NCI-H446 treated with DMSO at 0.1 percent for 48 hours (cell line): ENCODE measurements around the gene FBXW2.
"Not testable (repeated sequence)": the region's sequence is repeated elsewhere in the genome, so short reads cannot be mapped to it uniquely, and the experiment has no call there.

ENCODE experiments used
- DNase-seq: peaks from one replicate; lab custom pipeline; 2025; lab: John Stamatoyannopoulos, UW

The FBXW2 gene

DNA sequence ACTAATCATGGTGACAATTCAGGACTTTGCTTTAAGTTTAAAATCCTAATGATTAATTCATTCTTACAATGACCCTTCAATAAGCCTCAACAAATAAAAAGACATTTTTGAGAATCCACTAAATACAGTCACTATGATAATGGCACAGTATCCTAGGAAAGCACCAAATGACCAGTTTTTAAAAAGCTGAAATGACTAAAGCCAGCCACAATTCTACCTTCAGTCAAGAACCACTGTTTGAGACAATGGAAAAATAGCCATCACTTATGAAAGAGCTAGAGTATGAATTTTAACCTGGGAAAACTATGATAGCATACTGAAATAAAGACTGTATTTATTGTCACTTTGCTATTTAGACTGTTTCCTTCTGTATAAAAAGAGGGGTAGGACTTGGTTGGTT is 14.0 kb downstream of the FBXW2 start:
- DNase-seq = no peak

DNA sequence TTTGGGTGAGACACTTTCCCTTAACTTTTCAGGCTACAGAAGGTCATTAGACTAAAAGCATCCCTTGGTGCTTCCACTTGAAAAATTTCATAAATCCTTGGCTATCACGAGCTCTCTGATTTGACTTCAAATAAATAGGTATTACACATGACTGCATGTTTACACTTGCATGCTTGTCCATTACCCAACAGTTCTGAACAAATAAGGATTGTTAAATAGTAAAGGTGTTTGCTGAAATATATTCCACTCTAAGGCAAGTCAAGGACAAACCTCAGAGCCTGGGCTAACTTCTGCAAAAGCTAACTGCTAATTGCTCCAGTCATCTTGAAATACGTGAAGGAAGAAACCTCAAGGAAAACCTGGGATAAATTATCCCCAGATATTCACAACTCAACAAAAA is 14.5 kb downstream of the FBXW2 start:
- no peak for DNase-seq

DNA sequence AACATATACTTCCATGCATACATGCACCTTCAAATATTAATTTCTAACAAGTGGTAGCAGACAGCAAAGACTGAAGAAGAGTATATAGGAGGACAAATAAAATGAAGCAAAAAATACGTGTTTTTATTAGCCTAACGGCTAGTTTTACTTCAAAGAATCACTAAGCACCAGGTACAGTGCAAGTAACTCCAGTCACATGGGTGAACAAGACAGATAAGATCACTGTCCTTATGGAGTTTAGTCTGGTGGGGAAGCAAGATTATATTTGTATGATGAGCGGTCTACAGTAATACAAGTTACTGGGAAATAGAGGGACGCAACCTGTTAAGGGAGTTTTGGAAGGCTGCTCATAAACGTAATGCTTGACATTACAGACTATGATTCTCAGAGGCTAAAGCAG is 16.0 kb downstream of the FBXW2 start:
- DNase-seq = no peak

DNA sequence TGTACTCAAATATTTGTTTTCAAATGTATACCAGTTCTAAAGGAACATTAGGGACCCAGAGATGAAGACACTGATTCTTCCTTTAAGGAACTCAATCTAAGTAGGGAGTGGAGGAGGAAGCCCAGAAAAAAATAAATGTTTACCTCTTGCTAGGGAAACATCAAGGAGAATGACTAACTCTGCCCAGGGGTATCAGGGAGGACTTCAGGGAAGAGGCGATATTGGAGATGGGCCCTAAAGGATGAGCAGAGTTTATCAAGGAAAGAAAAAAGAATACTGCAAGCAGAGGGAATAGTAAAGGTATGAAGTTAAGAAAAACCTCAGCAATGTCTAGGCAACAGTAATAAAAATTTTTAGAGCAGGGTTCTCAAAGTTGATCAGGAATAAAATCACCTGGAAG is 16.4 kb downstream of the FBXW2 start:
- no peak for DNase-seq

DNA sequence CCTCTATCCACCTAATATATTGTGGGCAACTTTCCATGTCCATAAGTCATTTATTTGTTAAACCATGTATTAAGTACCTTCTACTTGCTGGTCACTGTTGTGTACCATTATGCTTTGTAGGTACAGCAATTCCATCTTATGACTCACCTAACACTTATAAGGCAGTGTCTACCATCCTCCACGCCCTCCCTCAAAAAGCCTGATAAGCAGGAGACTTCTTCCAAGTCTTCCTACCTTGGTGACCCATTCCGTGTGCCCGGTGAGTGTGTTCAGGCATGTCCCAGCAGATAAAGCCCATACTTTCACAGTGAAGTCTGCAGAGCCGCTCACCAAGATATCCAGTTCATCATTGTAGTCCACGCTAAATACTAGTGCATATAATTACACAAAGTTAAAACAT is 17.4 kb downstream of the FBXW2 start:
- DNase-seq = no peak

DNA sequence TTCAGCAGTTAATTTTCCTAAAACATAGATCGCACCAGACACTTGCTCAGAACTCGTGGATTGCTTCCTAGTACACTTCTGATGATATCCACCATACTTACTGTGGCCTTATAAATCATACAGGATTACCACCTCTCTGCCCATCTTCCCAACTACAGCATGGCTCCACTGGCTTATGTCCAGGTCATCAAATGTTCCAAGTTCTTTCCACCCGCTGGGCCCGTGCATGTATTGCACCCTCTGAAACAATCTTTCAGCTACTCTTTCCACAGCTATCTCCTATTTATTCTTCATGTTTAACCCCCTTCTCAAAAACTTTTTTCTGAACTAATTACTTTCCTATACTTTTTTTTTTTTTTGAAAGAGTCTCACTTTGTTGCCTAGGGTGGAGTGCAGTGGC is 18.5 kb downstream of the FBXW2 start:
- DNase-seq = no peak

DNA sequence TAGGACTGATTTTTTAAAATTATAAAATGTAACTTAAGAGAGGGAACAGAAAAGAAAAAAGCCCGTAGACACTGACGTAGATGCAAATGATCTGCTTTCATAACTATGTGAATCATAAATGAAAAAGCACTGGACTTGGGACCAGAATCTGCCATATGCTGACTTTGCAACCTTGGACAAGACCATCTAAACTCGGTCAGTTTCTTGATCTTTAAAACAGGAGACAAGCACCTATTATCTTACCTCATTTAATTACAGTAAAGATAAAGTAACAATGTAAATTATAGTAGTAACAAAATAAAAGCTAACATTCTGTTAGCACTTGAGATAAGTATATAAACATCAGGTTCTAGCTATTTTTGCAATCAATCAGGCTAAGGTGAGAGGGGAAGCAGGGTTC is 20.0 kb downstream of the FBXW2 start:
- no peak for DNase-seq

DNA sequence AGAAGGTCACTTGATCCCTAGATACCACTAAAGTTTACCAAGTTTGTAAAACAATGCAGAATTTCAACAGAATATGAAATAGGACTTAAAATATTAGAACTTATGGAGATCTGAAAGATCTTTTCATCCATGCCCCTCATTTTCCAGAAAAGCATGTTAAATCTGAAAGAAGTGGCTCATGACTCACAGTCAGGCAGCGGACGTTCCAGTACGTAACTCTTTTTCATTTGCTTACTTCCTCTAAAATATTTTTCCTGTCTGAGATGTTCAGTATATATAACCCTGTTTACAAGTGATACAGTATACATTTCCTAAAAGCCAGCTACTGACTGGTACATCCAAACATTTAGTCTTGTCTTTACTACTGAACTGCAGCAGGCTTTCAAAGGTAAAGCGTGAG is 22.3 kb downstream of the FBXW2 start:
- DNase-seq = no peak

DNA sequence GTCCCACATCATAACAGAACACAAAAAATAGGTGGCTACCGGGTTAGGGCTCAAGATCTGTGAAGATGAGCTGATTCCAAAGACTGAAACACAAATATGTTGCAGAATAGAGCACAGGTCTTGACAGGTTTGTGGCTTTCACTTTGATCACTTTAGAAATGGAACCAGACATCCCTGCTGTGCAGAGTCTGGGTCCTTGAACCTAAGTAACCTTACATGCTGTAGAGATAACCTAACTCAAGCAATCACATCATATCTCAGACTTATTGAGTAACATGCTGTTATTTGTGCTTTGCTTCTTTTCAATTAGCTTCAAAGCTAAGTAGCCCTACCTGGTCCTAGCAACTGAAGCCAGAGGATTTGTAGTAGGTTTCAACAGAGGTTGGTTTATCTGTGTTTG is 24.3 kb downstream of the FBXW2 start:
- no peak for DNase-seq

DNA sequence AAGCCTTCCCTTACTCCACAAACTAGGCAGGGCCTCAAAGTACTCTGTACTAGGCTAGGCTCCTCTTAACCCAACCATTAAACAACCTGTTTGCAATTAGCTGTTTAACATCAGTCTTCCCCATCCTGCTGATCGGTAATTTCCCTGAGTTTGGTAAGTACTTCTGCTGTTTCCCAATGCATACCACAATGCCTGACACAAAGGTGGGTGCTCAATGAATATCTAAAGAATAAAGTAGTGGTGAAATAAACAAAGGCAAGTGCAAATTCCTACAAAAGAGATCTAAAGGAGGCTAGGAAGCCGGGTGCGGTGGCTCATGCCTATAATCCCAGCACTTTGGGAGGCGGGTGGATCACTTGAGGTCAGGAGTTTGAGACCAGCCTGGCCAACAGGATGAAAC is 25.0 kb downstream of the FBXW2 start:
- DNase-seq = no peak

DNA sequence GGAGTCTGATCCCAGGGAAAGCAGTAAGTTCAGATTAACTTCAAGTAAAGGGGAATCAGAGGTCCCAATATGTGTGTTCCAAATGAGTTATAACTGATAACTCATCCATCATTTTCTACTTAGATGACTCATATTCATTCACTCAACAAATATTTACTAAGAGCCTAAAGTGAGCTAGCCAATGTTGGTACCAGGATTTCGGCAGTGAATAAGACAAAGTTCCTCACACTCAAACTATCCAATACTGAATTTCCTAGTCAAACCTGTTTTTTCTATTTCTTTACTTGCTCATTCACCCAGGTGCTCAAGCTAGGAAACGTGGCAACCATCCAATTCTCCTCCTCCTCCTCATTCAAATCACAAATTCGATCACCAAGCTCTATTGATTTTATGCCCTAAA is 25.8 kb downstream of the FBXW2 start:
- DNase-seq = no peak

DNA sequence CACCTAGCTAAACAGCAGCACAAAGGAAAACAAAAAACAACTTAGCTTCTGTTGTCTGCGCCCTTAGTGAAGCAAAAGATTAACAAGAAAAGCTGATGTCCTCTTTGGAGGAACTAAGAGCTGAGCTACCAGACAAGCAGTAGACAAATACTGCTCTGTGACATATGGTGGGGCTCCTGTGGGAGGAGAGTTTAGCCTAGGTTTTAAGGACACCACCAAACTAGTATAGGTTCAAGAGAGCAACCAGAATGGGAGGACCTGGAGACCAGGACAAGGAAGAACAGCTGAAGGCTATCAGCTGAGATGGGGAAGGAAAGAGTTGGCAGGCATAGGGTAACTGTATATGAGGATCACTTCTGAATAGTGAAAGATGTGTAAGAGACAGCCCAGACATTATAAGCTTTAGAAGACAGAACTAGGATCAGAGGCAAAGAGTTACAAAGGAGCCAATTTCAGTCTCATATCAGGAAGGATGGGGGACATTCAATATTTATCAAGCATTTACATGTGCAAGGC is 27.2 kb downstream of the FBXW2 start:
- no peak for DNase-seq

DNA sequence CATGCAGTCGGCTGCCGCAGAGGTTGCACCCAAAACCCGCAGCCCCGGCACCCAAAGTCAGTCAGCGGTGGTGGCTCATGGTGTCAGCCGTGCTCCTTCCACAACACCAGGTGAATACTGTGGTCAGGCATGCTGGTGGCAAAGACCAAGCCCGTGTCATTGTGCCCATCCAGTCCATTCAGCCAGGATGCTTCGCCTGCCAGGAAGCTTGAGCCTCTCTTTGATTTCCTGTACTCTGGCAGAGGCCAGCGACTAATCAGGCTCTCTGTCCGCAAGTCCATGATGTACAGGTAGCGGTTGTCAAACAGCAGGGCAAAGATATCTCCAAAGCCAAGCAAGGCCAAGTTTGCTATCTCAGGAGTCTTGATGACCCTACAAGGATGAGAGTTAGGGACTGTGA is 28.7 kb downstream of the FBXW2 start:
- DNase-seq = no peak

DNA sequence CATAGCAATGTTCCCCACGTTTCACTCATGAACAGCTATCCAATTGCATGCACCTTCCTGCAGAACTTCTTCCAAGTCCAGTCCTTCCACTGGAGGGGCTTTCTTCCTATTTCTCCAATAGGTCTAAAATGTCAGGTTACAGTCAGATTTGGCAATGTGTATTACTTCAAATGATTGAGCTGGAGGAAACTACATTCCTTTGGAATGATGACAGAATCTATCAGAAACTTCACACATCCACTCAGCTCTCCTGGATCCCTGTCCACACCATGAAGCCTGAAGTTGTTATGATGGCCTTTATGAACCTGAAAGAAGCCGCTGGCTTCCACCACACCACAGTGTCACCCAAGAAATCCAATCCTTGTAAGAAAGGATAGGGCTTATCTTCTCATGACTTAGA is 32.2 kb downstream of the FBXW2 start:
- DNase-seq = no peak

DNA sequence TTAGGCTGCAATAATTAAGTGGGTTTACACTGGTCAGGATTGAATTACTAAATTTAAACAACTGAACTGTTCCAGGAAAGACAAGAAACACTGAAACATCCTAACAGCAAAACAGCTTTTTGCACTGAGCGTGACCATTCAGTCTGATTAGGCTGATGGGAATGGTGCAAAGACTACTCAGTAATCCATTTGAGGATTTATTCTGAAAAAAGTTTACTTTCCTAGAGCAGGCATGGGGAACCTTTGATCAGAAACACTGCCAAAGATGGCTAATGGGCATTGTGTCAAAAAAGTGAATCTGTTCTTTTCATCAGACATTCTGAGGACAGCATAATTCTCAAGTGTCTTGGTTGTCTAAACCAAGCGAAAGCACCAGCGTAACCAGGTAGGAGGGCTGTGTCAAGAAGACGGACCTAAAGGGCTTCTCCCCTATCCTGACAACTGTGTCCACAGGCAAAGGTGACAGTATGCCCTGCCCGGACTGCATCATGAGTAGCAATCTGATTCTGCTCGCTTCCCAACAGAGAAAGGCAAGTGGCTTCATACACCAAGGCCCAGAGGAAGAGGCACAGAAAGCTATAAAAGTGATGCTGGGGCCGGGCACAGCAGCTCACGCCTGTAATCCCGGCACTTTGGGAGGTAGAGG is 33.3 kb downstream of the FBXW2 start:
- DNase-seq = no peak

DNA sequence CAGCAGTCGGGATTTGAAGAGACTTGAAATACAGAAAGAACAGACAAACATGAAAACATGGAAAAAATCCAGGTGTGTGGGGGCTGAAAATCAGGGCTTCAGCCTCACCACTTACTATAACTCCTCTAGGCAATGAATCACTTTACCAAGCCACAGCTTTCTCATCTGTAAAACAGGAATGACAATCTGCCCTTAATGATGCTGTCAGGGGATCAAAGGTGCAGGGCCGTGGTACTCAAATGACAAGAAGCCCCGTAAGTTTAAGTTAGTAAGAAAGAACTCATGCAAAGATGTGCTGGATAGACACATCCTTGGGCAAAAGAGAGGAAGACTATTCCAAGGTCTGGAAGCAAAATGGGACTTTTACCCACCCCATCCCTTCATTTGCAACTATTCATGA is 34.7 kb downstream of the FBXW2 start:
- no peak for DNase-seq

DNA sequence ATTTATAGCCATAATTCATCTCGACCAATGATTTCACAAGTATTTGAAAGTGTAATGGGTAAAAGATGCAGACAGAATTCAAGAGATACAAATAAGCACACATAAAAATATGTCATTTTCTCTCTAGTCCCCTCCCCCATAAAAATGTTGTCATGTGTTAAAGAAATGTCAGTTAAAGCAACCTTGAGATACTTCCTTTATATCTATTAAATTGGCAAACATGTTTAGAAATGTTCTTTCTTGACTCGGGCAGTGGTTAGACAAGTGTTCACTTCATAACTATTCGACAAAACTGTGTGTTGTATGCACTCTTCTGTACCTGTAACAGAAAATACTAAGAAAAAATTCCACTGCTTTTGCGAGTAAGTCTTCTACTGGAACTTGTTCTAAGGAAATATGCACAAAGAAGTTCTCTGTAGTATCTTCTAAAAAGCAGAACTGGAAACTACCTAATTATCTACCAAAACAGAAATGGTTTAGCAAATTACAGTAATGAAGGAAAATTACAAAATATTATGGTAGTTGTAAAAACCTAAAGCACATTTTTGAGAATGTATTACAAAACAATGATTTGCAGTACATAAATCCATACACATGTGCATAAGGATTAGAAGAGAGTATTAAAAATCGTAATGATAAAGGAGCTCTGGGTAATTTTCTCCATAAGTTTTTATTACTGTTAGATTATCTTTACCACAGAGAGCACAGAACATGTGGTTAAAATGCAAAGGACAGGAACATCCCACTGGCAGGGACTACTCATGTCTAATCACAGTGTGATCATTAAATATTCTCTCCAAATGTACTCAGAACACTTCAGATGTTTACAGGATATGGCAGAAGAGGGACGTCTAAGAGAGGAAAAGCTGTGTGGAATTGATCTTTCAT is 35.9 kb downstream of the FBXW2 start:
- no peak for DNase-seq

DNA sequence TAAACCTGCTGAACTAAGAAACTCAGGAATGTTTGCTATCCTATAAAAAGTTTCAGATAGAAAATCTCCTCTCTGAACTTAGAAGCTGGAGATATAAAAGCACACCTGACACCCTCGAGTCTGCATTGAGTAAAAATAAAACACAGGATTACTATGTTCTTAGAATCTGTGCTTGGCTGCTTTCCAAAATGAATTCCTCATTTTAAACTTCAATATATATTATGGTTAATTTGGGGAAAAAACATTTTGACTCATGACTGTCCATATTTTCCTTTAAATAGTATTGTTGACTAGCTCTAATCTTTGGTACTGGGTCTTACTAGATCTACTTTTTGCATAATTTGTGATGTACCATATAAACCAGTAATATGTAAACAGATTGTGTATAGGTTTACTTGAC is 36.7 kb downstream of the FBXW2 start:
- no peak for DNase-seq

DNA sequence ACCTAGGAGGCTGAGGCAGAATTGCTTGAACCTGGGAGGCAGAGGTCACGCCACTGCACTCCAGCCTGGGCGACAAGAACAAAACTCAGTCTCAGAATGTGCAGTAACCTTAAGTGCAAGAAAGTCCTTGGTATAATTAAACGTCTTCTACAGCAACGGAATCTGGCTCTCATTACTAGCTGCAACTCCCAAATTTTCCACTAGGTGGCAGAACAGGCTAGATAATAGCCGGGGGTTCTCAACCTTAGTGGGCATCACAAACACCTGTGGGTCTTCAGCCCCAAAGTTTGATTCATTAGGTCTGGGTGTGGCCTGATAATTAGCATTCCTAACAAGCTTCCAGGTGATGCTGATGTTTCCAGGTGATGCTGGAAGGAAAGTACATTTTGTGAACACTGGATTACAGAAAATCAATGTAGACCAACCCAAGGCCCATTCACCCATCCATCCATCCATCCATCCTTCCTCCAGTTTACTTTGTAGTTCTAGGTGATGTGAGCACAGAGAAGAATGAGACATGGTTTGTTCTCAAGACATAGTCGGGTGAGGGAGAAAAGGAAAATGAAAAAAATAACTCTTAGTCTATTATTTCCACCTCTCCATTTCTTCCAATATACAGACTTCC is 37.3 kb downstream of the FBXW2 start:
- no peak for DNase-seq

DNA sequence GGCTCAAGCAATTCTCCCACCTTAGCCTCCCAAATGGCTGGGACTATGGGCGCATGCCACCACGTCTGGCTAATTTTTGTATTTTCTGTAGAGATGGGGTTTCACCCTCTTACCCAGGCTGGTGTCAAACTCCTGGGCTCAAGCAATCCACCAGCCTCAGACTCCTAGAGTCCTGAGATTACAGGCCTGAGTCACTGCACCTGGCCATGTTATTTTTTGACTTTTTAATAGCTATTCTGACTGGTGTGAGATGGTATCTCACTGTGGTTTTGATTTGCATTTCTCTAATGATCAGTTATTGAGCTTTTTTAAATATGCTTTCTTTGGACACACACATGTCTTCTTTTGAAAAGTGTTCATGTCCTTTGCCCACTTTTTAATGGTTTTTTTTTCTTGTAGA is 38.2 kb downstream of the FBXW2 start:
- DNase-seq = no peak

DNA sequence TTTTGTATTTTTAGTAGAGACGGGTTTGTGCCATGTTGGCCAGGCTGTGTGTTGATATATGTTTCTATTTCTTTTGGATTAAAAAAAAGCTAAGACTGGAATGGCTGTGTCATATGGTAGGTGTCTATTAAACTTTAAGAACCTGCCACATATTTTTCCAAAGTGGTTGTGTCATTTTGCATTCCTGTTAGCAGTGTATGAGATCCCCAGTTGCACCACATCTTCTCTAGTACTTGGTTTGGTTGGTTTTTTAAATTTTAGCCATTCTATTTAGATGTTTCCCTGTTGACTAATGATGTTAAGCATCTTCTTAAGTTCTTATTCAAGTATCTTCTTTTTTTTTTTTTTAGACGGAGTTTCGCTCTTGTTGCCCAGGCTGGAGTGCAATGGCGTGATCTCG is 42.8 kb downstream of the FBXW2 start:
- DNase-seq = no peak

DNA sequence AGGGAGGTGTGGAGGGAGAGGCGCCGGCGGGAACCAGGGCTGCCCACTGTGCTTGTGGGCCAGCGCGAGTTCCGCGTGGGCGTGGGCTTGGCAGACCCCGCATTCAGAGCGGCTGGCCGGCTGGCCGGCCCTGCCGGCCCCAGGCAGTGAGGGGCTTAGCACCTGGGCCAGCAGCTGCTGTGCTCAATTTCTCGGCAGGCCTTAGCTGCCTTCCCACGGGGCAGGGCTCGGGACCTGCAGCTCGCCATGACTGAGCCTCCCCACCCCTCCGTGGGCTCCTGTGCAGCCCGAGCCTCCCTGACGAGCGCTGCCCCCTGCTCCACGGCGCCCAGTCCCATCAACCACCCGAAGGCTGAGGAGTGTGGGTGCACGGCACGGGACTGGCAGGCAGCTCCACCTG is 46.9 kb downstream of the FBXW2 start:
- DNase-seq = not testable (repeated sequence)

DNA sequence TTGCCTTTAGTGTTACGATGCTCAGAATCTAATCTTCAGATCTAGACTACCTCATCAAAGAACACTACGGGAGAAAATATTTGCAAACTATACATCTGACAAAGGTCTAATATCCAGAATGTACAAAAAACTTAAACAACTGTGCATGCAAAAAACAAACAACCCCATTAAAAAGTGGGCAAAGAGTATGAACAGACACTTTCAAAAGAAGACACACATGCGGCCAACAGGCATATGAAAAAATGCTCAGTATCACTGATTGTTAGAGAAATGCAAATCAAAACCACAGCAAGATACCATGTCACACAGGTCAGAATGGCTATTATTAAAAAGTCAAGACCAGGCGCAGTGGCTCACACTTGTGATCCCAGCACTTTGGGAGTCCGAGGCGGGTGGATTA is 47.9 kb downstream of the FBXW2 start:
- DNase-seq = no peak
